NCI-H526 (cell line): Measurements from ENCODE around the gene CUX1.
"Not testable (repeated sequence)": the region's sequence is repeated elsewhere in the genome, so short reads cannot be mapped to it uniquely, and the experiment has no call there.

Experiments used
- DNase-seq, 2 experiments: peaks; one replicate each; lab custom pipeline; 2025; lab: John Stamatoyannopoulos, UW

The CUX1 gene

GRCh38 chr7:101803203-101804087 is 14.0 kb upstream of the CUX1 start:
- DNase-seq, result no peak

GRCh38 chr7:101804088-101804963 is 13.1 kb upstream of the CUX1 start:
- no peak for DNase-seq

- DNase-seq, result peak in 1 of 2 experiments; percentile 54
Measured at GRCh38 chr7:101804967-101805366, 12.5 kb upstream of the CUX1 start.

GRCh38 chr7:101812595-101812994 is 4.8 kb upstream of the CUX1 start:
- DNase-seq, result no peak

- no peak for DNase-seq
Measured at GRCh38 chr7:101813402-101814019, 3.9 kb upstream of the CUX1 start.

- DNase-seq, result peak; percentile 40 to 86
Measured at GRCh38 chr7:101814081-101814990, 3.1 kb upstream of the CUX1 start.

GRCh38 chr7:101814991-101815825 is 2.2 kb upstream of the CUX1 start:
- peak in 1 of 2 experiments; percentile 87 for DNase-seq

GRCh38 chr7:101815826-101816594 is 1.4 kb upstream of the CUX1 start:
- peak; percentile 73 to 95 for DNase-seq

GRCh38 chr7:101816595-101817470 is 593 bp upstream of the CUX1 start:
- peak in 1 of 2 experiments; percentile 74 for DNase-seq

- DNase-seq, result no peak
Measured at GRCh38 chr7:101818287-101819071, 1.1 kb downstream of the CUX1 start.

GRCh38 chr7:101819183-101819582 is 1.8 kb downstream of the CUX1 start:
- no peak for DNase-seq

- DNase-seq, result no peak
Measured at GRCh38 chr7:101819913-101820522, 2.6 kb downstream of the CUX1 start.

GRCh38 chr7:101820703-101821102 is 3.3 kb downstream of the CUX1 start:
- DNase-seq, result no peak

- DNase-seq, result not testable (repeated sequence)
Measured at GRCh38 chr7:101822632-101823031, 5.2 kb downstream of the CUX1 start.

- no peak for DNase-seq
Measured at GRCh38 chr7:101823096-101823495, 5.7 kb downstream of the CUX1 start.

GRCh38 chr7:101823596-101823995 is 6.2 kb downstream of the CUX1 start:
- no peak for DNase-seq

GRCh38 chr7:101824440-101824839 is 7.0 kb downstream of the CUX1 start:
- no peak for DNase-seq
